Smooth muscle cell (in vitro differentiated cells): ENCODE data around the gene PRSS35. TPM values are rescaled to one million over a fixed set of nuclear protein-coding genes. Genes with fewer than 3 reads are reported as not detected.
A peak's percentile ranks its signal among the peaks of the same experiment; 100 is the strongest.

ENCODE experiments used
- DNase-seq: peaks from one replicate; lab custom pipeline; 2025; ENCODE audit not compliant: unreplicated experiment; lab: John Stamatoyannopoulos, UW
- H2AFZ ChIP-seq: fragments of 200-600 bp; sonication (generic); 2 replicates; pipeline ENCODE4 v1.6.0; 2016; ENCODE audit warnings: antibody characterized with exemption, low read depth, mild to moderate bottlenecking
- H3F3A ChIP-seq: fragments of 200-600 bp; sonication (generic); 2 replicates; pipeline ENCODE4 v1.6.0; 2017; ENCODE audit warnings: antibody characterized with exemption, low read depth
- H3K27ac ChIP-seq: fragments of 200-600 bp; sonication (generic); 2 replicates; pipeline ENCODE4 v1.5.1; 2016; ENCODE audit warnings: low read depth, mild to moderate bottlenecking
- H3K27me3 ChIP-seq: fragments of 200-600 bp; sonication (generic); 2 replicates; pipeline ENCODE4 v1.6.1; 2016; ENCODE audit warnings: low read depth, mild to moderate bottlenecking
- H3K36me3 ChIP-seq: fragments of 200-600 bp; sonication (generic); 2 replicates; pipeline ENCODE4 v1.5.1; 2016; ENCODE audit warnings: low read depth
- H3K4me1 ChIP-seq: fragments of 200-600 bp; sonication (generic); 2 replicates; pipeline ENCODE4 v1.5.1; 2016; ENCODE audit warnings: low read depth
- H3K4me2 ChIP-seq: fragments of 200-600 bp; sonication (generic); 2 replicates; pipeline ENCODE4 v1.6.0; 2016; ENCODE audit warnings: mild to moderate bottlenecking
- H3K4me3 ChIP-seq: fragments of 200-600 bp; sonication (generic); 2 replicates; pipeline ENCODE4 v1.5.1; 2016; ENCODE audit warnings: mild to moderate bottlenecking
- H3K79me2 ChIP-seq: fragments of 200-600 bp; sonication (generic); 2 replicates; pipeline ENCODE4 v1.6.0; 2016; ENCODE audit warnings: low read depth, mild to moderate bottlenecking
- H3K9ac ChIP-seq: fragments of 200-600 bp; sonication (generic); 2 replicates; pipeline ENCODE4 v1.6.0; 2016; ENCODE audit warnings: low read depth
- H3K9me3 ChIP-seq: fragments of 200-600 bp; sonication (generic); replicated peaks from 2 replicates; pipeline ENCODE4 v1.5.1; 2016; ENCODE audit warnings: low read depth
- H4K20me1 ChIP-seq: fragments of 200-600 bp; sonication (generic); 2 replicates; pipeline ENCODE4 v1.6.0; 2016; ENCODE audit warnings: low read depth
- CTCF ChIP-seq: fragments of 200-600 bp; sonication (generic); IDR thresholded peaks from 2 replicates; pipeline ENCODE4 v1.5.1; 2017; ENCODE audit warnings: borderline replicate concordance, mild to moderate bottlenecking, antibody characterized with exemption; ENCODE audit not compliant: insufficient read depth, poor library complexity, severe bottlenecking
- WGBS: methylation state at CpG from one replicate; pipeline ENCODE4 v1.1.7; 2016; ENCODE audit warnings: low lambda C conversion rate; 5-methylcytosine and 5-hydroxymethylcytosine counted together
- polyA plus RNA-seq: library from polyadenylated mRNA; unstranded; fragments of >200 nt; fragmentation: Nextera tagmentation; extraction: Ambion mirVana; gene quantifications from 2 replicates; pipeline ENCODE4 v1.2.1, GENCODE V29; 2016
- total RNA-seq: library from RNA; depleted of rRNA; stranded (reverse); fragments of >200 nt; gene quantifications from 2 replicates; pipeline ENCODE4 v1.2.3, GENCODE V29; 2014

The PRSS35 gene
- total and polyA plus RNA-seq, 2 experiments from 2014 or later = 52.9 to 61.7 TPM

DNA sequence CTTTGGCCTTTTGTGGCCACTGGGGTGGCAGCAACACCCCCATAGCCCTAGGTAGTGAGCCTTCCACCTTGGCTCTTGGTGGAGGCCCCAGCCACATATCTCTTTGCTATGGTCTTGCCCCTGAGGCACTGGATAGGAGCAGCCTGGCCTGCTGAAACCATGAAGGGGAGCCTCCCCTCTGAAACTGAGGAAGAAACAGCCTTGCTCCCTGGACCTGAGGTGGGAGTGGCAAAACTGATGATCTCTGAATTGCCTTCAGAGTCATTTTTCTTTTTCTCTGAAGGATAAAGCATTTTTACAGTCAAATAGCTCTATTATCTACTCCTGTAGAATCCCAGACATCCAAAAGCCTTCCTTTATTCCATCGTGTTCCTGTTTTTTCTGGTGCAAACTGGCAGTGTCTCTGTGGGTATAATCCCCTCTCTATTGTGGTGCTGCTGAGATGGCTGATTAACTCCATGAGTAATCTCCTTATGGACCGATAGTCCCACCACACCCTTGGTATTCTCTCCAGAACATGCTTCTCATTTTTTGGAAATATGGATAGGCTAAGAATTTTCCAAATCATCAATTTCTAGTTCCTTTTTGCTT lies 22.0 kb upstream of the PRSS35 start:
- H3K4me2 ChIP-seq = no peak overlapping the region
- 53% methylated on average over 2 of the region's 2 CpGs for WGBS
- no peaks in the 10 kb centered on the region for H4K20me1 ChIP-seq
- H3K4me1 ChIP-seq = peaks cover 7% of the 10 kb centered on the region
- H3K9me3 ChIP-seq = no peaks in the 10 kb centered on the region
- H3K36me3 ChIP-seq = no peaks in the 10 kb centered on the region
- H3K27me3 ChIP-seq = no peaks in the 10 kb centered on the region
- H3K9ac ChIP-seq = no peak overlapping the region
- H3K79me2 ChIP-seq = no peaks in the 10 kb centered on the region
- no peak for TF ChIP-seq CTCF
- no peak for DNase-seq
- H3K27ac ChIP-seq = no peak overlapping the region
- H2AFZ ChIP-seq = no peak overlapping the region
- H3K4me3 ChIP-seq = no peak overlapping the region
- H3F3A ChIP-seq = no peaks in the 10 kb centered on the region

DNA sequence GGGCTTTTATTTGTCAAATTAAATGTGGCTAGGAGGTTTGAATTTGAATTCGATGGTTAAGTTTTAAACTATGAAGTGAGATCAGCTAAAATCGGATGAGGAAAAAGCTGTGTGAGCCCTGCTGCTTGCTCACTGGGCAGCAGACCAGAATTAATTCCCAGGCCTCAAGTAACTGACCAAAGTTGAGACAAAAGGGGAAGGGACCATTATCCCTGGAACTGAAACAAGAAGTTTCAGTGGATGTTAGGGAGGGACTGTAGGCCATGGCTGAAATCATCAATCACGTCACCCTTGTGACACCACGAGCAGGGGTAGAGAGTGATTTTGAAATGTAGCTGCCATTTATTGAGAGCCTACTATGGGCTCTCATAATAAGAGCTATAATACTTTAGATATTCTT lies 7.0 kb upstream of the PRSS35 start:
- Histone ChIP-seq H3K27me3 (no peaks in the 10 kb centered on the region), H3K4me2 (no peak overlapping the region), H3K4me1 (peaks cover 10% of the 10 kb centered on the region), H3K9me3 (no peaks in the 10 kb centered on the region), H3K4me3 (no peak overlapping the region), H4K20me1 (no peaks in the 10 kb centered on the region), H2AFZ (no peak overlapping the region), H3K36me3 (no peaks in the 10 kb centered on the region), H3K79me2 (no peaks in the 10 kb centered on the region), H3K9ac (no peak overlapping the region), H3F3A (peaks cover 10% of the 10 kb centered on the region), H3K27ac (no peak overlapping the region)
- WGBS = 94% methylated on average over 4 of the region's 4 CpGs
- no peak for TF ChIP-seq CTCF
- no peak for DNase-seq

- H2AFZ ChIP-seq = no peak overlapping the region
- H4K20me1 ChIP-seq = no peaks in the 10 kb centered on the region
- 53% methylated on average over 1 of the region's 1 CpG for WGBS
- no peak for TF ChIP-seq CTCF
- H3K79me2 ChIP-seq = no peaks in the 10 kb centered on the region
- H3K27ac ChIP-seq = peak overlapping the region; percentile 38
- H3K27me3 ChIP-seq = no peaks in the 10 kb centered on the region
- H3K36me3 ChIP-seq = no peaks in the 10 kb centered on the region
- H3K4me1 ChIP-seq = peaks cover 21% of the 10 kb centered on the region
- no peak overlapping the region for H3K4me3 ChIP-seq
- no peaks in the 10 kb centered on the region for H3K9me3 ChIP-seq
- H3K9ac ChIP-seq = no peak overlapping the region
- peaks cover 20% of the 10 kb centered on the region for H3F3A ChIP-seq
- H3K4me2 ChIP-seq = peak overlapping the region; percentile 53
- DNase-seq = no peak
Measured at GRCh38 chr6:83509441-83509840, 2.9 kb upstream of the PRSS35 start.

- Histone ChIP-seq H3K9me3 (no peaks in the 10 kb centered on the region), H3F3A (peaks cover 20% of the 10 kb centered on the region), H3K27me3 (no peaks in the 10 kb centered on the region), H3K4me3 (no peak overlapping the region), H4K20me1 (no peaks in the 10 kb centered on the region), H3K27ac (peak overlapping the region; percentile 14), H3K4me2 (no peak overlapping the region), H3K36me3 (no peaks in the 10 kb centered on the region), H3K79me2 (no peaks in the 10 kb centered on the region), H3K4me1 (peaks cover 11% of the 10 kb centered on the region), H3K9ac (no peak overlapping the region), H2AFZ (no peak overlapping the region)
- DNase-seq = no peak
- 29% methylated on average over 3 of the region's 3 CpGs for WGBS
- TF ChIP-seq CTCF = no peak
Measured at GRCh38 chr6:83510791-83511190, 1.5 kb upstream of the PRSS35 start.
